Embryonic facial prominence (tissue), 1 donor: ENCODE data around the gene GHRH.

ENCODE experiments used
- DNase-seq: peaks from one replicate; pipeline ENCODE4 v3.0.0-alpha.2; 2016; ENCODE audit errors: extremely low spot score

Gene GHRH

GRCh38 chr20:37207171-37207570, 54.4 kb downstream of the GHRH start:
- no peak for DNase-seq

- DNase-seq, result no peak
Measured at GRCh38 chr20:37205794-37206193, 55.8 kb downstream of the GHRH start.

- DNase-seq, result no peak
Measured at GRCh38 chr20:37205130-37205529, 56.5 kb downstream of the GHRH start.

GRCh38 chr20:37204056-37204455, 57.6 kb downstream of the GHRH start:
- no peak for DNase-seq

- peak; percentile 46 for DNase-seq
Measured at GRCh38 chr20:37202267-37202943, 59.2 kb downstream of the GHRH start.

GRCh38 chr20:37201827-37202162, 59.8 kb downstream of the GHRH start:
- DNase-seq, result no peak
